Hematopoietic multipotent progenitor cell treated with erythropoietin and hydrocortisone succinate and interleukin-3 and kit ligand, for 6 days (in vitro differentiated cells): Measurements from ENCODE around the gene ZNF433.
A peak's percentile ranks its signal among the peaks of the same experiment; 100 is the strongest.

Experiments
- DNase-seq: peaks from one replicate; pipeline ENCODE4 v3.0.0-alpha.2; 2015

ZNF433 gene

DNA sequence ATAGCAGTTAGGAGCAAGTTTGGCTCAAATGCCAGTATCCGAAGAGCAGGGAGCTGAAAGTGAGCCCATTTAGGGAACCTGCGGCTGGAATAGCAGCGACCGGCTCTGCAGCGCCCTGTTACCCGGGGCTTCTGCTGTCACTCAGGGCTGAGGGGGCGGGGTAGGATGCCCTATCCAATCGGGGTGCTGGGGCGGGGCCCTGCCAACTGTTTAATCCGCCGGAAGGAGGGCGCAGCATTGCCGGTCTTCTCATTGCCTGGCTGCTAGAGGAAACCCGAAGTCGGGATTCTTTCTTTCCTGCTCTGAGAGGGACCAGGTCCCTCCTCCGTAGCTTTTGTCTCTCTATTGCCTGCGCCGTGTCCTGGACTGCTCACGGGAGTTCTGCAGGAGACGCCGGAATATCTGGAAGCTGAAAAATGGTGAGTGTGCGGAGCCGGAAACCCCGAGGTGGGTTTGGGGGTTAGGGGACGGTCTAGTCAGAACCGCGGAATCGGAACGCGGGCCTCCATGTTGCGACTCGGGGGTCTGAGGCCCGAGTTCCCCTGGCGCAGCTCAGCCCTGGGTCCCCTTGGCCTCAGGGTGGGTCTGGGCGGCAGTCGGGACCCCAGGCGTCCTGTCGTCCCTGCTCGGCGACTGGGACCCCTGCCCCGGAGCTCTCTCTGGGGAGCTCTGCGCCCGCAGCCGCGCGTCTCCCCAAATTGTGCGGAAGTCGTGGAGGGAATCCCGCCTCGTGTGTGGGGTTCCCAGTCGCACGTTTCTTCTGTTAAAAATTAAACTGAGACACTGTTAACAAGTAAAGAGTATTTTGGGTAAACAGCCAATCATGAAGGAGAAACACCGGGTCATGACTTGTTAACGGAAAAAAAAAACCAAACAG is 47.8 kb downstream of the ZNF433 start:
- peak; percentile 99 for DNase-seq

DNA sequence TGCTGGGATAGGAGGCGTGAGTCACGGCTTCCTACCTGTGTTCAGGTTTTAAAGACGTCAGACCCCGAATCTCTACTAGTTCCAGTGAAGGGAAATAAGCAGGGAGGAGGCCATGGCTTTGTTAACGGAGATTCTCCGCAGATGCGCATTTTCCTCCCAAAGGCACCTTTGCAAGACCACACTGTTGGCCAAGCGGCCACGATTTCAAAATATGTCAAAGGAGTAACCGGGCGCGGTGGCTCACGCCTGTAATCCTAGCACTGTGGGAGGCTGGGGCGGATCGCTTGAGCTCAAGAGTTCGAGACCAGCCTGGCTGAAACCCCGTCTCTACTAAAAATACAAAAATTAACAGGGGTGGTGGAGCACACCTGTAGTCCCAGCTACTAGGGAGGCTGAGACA is 48.7 kb downstream of the ZNF433 start:
- no peak for DNase-seq

GRCh38 chr19:11984986-11985385 is 50.5 kb downstream of the ZNF433 start:
- peak; percentile 32 for DNase-seq

GRCh38 chr19:11982526-11982925 is 53.0 kb downstream of the ZNF433 start:
- no peak for DNase-seq

GRCh38 chr19:11979527-11979926 is 56.0 kb downstream of the ZNF433 start:
- DNase-seq: no peak

GRCh38 chr19:11978492-11979100 is 56.9 kb downstream of the ZNF433 start:
- DNase-seq: no peak

GRCh38 chr19:11973019-11973810 is 62.3 kb downstream of the ZNF433 start:
- DNase-seq: no peak

GRCh38 chr19:11971041-11971440 is 64.4 kb downstream of the ZNF433 start:
- DNase-seq: no peak

DNA sequence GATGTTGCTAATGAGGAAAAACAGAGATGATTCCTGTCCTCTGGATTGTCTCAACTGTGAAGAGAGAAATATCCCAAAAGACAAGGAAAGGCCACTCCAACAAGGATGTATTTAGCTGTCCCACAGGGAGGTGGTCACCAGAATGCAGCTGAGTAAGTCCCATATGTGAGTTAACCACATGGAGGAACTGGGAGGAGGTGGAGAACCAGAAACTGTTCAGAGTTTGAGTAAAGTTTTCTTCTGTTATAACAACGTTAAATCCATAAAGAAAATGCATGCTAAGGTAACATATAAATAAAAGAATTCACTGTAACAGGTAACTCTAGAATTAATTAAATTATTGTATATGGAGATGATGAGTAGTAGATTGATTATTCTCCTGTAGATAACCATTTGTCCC is 65.3 kb downstream of the ZNF433 start:
- no peak for DNase-seq

- peak; percentile 98 for DNase-seq
These were observed 70.4 kb downstream of the ZNF433 start, which contains the start of gene ZNF763 for GRCh38 chr19:11964858-11965645. Gene ZNF763 (plus strand): TSS chr19:11965040. CDS start chr19:11965209, 169 bp downstream.
